H9 (cell line): ENCODE results near the gene DHRS7B. TPM values are rescaled to one million over a fixed set of nuclear protein-coding genes. Genes with fewer than 3 reads are reported as not detected.

Experiments
- DNase-seq: peaks from one replicate; pipeline ENCODE4 v3.0.0-alpha.2; 2017
- H2AFZ ChIP-seq: one replicate; pipeline ENCODE4 v1.6.1; 2013; ENCODE audit warnings: mild to moderate bottlenecking, low read length, control low read depth, moderate library complexity
- H2AK5ac ChIP-seq: 2 replicates; pipeline ENCODE4 v1.6.1; 2013; ENCODE audit warnings: low read length, control low read depth, mixed read lengths; ENCODE audit not compliant: insufficient read length
- H2BK120ac ChIP-seq: one replicate; pipeline ENCODE4 v1.6.1; 2013; ENCODE audit warnings: low read depth, mild to moderate bottlenecking, low read length, control low read depth, inconsistent platforms; ENCODE audit not compliant: poor library complexity, severe bottlenecking
- H2BK12ac ChIP-seq: 2 replicates; pipeline ENCODE4 v1.6.1; 2013; ENCODE audit warnings: low read length, control low read depth, mixed read lengths, low read depth; ENCODE audit not compliant: insufficient read length
- H2BK15ac ChIP-seq: 2 replicates; pipeline ENCODE4 v1.6.1; 2013; ENCODE audit warnings: low read depth, low read length, control low read depth
- H2BK20ac ChIP-seq: one replicate; pipeline ENCODE4 v1.6.1; 2013; ENCODE audit warnings: low read depth, mild to moderate bottlenecking, low read length, control low read depth, inconsistent platforms; ENCODE audit not compliant: poor library complexity, severe bottlenecking
- H2BK5ac ChIP-seq: 2 replicates; pipeline ENCODE4 v1.6.1; 2013; ENCODE audit warnings: low read length, control low read depth, mixed read lengths; ENCODE audit not compliant: insufficient read length
- H3K14ac ChIP-seq: 2 replicates; pipeline ENCODE4 v1.6.1; 2013; ENCODE audit warnings: low read length, control low read depth; ENCODE audit not compliant: insufficient read depth
- H3K18ac ChIP-seq: 2 replicates; pipeline ENCODE4 v1.6.1; 2013; ENCODE audit warnings: low read depth, mild to moderate bottlenecking, mixed read lengths, low read length, control low read depth; ENCODE audit not compliant: insufficient read length
- H3K23ac ChIP-seq: 2 replicates; pipeline ENCODE4 v1.6.1; 2013; ENCODE audit warnings: low read length, control low read depth, mixed read lengths, low read depth; ENCODE audit not compliant: insufficient read length
- H3K23me2 ChIP-seq: 2 replicates; pipeline ENCODE4 v1.6.1; 2013; ENCODE audit warnings: low read depth, mild to moderate bottlenecking, mixed read lengths, low read length, control low read depth; ENCODE audit not compliant: insufficient read length, poor library complexity, severe bottlenecking
- H3K27ac ChIP-seq: 2 replicates; pipeline ENCODE4 v1.5.1; 2013; ENCODE audit warnings: low read length, control low read depth, mixed read lengths, low read depth; ENCODE audit not compliant: insufficient read length
- H3K27me3 ChIP-seq: 2 replicates; pipeline ENCODE4 v1.6.1; 2013; ENCODE audit warnings: low read length, control low read depth, inconsistent platforms; ENCODE audit not compliant: insufficient read depth
- H3K4ac ChIP-seq: 2 replicates; pipeline ENCODE4 v1.6.1; 2013; ENCODE audit warnings: low read depth, mild to moderate bottlenecking, control low read depth, inconsistent platforms, low read length, moderate library complexity
- H3K4me1 ChIP-seq: 2 replicates; pipeline ENCODE4 v1.6.1; 2013; ENCODE audit warnings: low read length, control low read depth, inconsistent platforms; ENCODE audit not compliant: insufficient read depth
- H3K4me2 ChIP-seq: 2 replicates; pipeline ENCODE4 v1.6.1; 2013; ENCODE audit warnings: low read length, control low read depth, mixed read lengths; ENCODE audit not compliant: insufficient read length, insufficient read depth
- H3K56ac ChIP-seq: 2 replicates; pipeline ENCODE4 v1.6.1; 2013; ENCODE audit warnings: low read depth, mild to moderate bottlenecking, mixed read lengths, low read length, control low read depth; ENCODE audit not compliant: insufficient read length
- H3K79me1 ChIP-seq: 2 replicates; pipeline ENCODE4 v1.6.1; 2013; ENCODE audit warnings: low read depth, mild to moderate bottlenecking, moderate library complexity, low read length, control low read depth, inconsistent platforms; ENCODE audit not compliant: insufficient read depth, poor library complexity, severe bottlenecking
- H3K79me2 ChIP-seq: 2 replicates; pipeline ENCODE4 v1.6.1; 2013; ENCODE audit warnings: low read length, control low read depth, inconsistent platforms; ENCODE audit not compliant: insufficient read depth
- H3K9ac ChIP-seq: 2 replicates; pipeline ENCODE4 v1.6.1; 2013; ENCODE audit warnings: low read length, control low read depth, mixed read lengths; ENCODE audit not compliant: insufficient read length; ENCODE audit errors: extremely low read depth
- H3K9me3 ChIP-seq: one replicate; pipeline ENCODE4 v1.6.1; 2013; ENCODE audit warnings: low read depth, low read length, inconsistent platforms; ENCODE audit not compliant: control insufficient read depth
- H3T11ph ChIP-seq: one replicate; pipeline ENCODE4 v1.6.1; 2013; ENCODE audit warnings: mild to moderate bottlenecking, low read length, control low read depth, inconsistent platforms
- H4K20me1 ChIP-seq: one replicate; pipeline ENCODE4 v1.6.1; 2013; ENCODE audit not compliant: control insufficient read depth, insufficient read length, insufficient read depth
- H4K5ac ChIP-seq: 2 replicates; pipeline ENCODE4 v1.6.1; 2013; ENCODE audit warnings: low read depth, mild to moderate bottlenecking, mixed read lengths, low read length, control low read depth; ENCODE audit not compliant: insufficient read length
- H4K8ac ChIP-seq: replicated peaks from 2 replicates; pipeline ENCODE4 v1.6.1; 2013; ENCODE audit warnings: low read length, control low read depth, mixed read lengths, low read depth; ENCODE audit not compliant: insufficient read length
- H4K91ac ChIP-seq: 2 replicates; pipeline ENCODE4 v1.6.1; 2013; ENCODE audit warnings: low read depth, mild to moderate bottlenecking, moderate library complexity, mixed read lengths, low read length, control low read depth; ENCODE audit not compliant: insufficient read length
- H3K27ac Mint-ChIP-seq, 3 experiments: 2 replicates in 2 of 3; 3 replicates in 1 of 3; pipeline ENCODE4 v1.8.0; 2020 to 2021; ENCODE audit warnings: mixed read lengths in 3 of 3, mild to moderate bottlenecking in 1 of 3, moderate library complexity in 1 of 3
- H3K27me3 Mint-ChIP-seq: 2 replicates; pipeline ENCODE4 v1.8.0; 2021; ENCODE audit warnings: low read depth, mild to moderate bottlenecking, moderate library complexity, mixed read lengths
- H3K36me3 Mint-ChIP-seq, 3 experiments: 2 replicates in 2 of 3; 3 replicates in 1 of 3; pipeline ENCODE4 v1.8.0; 2020 to 2021; ENCODE audit warnings: low read depth in 3 of 3, mixed read lengths in 3 of 3; ENCODE audit not compliant: insufficient read depth in 1 of 3
- H3K4me1 Mint-ChIP-seq, 2 experiments: 2 replicates each; pipeline ENCODE4 v1.8.0; 2020; ENCODE audit warnings: mixed read lengths in 2 of 2
- H3K4me3 Mint-ChIP-seq, 2 experiments: 2 replicates in 1 of 2; 3 replicates in 1 of 2; pipeline ENCODE4 v1.8.0; 2020 to 2021; ENCODE audit warnings: mild to moderate bottlenecking in 2 of 2, mixed read lengths in 2 of 2, moderate library complexity in 1 of 2
- H3K9me3 Mint-ChIP-seq, 2 experiments: 2 replicates in 1 of 2; 3 replicates in 1 of 2; pipeline ENCODE4 v1.8.0; 2020; ENCODE audit warnings: mild to moderate bottlenecking in 2 of 2, mixed read lengths in 2 of 2, moderate library complexity in 1 of 2
- whole genome bisulfite sequencing: extraction: QIAGEN DNeasy Blood & Tissue Kit; methylation state at CpG from one replicate; pipeline ENCODE4 v1.1.7; 2013; ENCODE audit warnings: missing lambda C conversion rate, low lambda C conversion rate, mixed read lengths; ENCODE audit not compliant: insufficient read length; ENCODE audit errors: extremely low coverage; 5-methylcytosine and 5-hydroxymethylcytosine counted together
- total RNA-seq: library from RNA; stranded (reverse); gene quantifications from 2 replicates; pipeline ENCODE4 v1.2.1, GENCODE V29; 2021
- TF ChIP-seq, protein P1 (sequence below): fragments of 200-600 bp; sonication (generic); conservative IDR thresholded peaks from 3 replicates; pipeline ENCODE4 v1.8.0; 2021; ENCODE audit warnings: antibody characterized with exemption, mild to moderate bottlenecking

Gene DHRS7B
- total RNA-seq, 1 experiment from 2014 or later, result 20.3 TPM

GRCh38 chr17:21146362-21147015 lies 19.7 kb downstream of the DHRS7B start:
- Histone ChIP-seq H3K27me3 (no peaks in the 10 kb centered on the region), H2AK5ac (no peak overlapping the region), H3K27ac (no peak overlapping the region), H2BK20ac (no peak overlapping the region), H3K18ac (no peak overlapping the region), H4K5ac (no peak overlapping the region), H3K79me1 (no peaks in the 10 kb centered on the region), H4K8ac (no peak overlapping the region), H2BK120ac (no peak overlapping the region), H3K79me2 (no peaks in the 10 kb centered on the region), H2BK5ac (no peak overlapping the region), H3K9me3 (peaks cover under 1% of the 10 kb centered on the region), H2BK15ac (no peak overlapping the region), H3K4ac (no peak overlapping the region), H2AFZ (no peak overlapping the region), H3K56ac (no peak overlapping the region), H3K4me1 (no peaks in the 10 kb centered on the region), H3K14ac (no peak overlapping the region), H3T11ph (no peak overlapping the region), H3K4me2 (no peak overlapping the region), H4K91ac (no peak overlapping the region), H4K20me1 (no peaks in the 10 kb centered on the region), H2BK12ac (no peak overlapping the region), H3K23ac (no peak overlapping the region), H3K9ac (no peak overlapping the region), H3K23me2 (no peaks in the 10 kb centered on the region)
- Mint-ChIP-seq H3K4me1 (peaks cover 10 to 16% of the 10 kb centered on the region in 2 experiments), H3K27me3 (no peaks in the 10 kb centered on the region; the same call in 1 of the 2 replicates), H3K36me3 (peaks cover 48 to 59% (median 52%) of the 10 kb centered on the region in 3 experiments), H3K27ac (no peak overlapping the region), H3K9me3 (peaks cover 44 to 65% of the 10 kb centered on the region in 2 experiments), H3K4me3 (no peak overlapping the region)
- TF ChIP-seq, protein P1, sequence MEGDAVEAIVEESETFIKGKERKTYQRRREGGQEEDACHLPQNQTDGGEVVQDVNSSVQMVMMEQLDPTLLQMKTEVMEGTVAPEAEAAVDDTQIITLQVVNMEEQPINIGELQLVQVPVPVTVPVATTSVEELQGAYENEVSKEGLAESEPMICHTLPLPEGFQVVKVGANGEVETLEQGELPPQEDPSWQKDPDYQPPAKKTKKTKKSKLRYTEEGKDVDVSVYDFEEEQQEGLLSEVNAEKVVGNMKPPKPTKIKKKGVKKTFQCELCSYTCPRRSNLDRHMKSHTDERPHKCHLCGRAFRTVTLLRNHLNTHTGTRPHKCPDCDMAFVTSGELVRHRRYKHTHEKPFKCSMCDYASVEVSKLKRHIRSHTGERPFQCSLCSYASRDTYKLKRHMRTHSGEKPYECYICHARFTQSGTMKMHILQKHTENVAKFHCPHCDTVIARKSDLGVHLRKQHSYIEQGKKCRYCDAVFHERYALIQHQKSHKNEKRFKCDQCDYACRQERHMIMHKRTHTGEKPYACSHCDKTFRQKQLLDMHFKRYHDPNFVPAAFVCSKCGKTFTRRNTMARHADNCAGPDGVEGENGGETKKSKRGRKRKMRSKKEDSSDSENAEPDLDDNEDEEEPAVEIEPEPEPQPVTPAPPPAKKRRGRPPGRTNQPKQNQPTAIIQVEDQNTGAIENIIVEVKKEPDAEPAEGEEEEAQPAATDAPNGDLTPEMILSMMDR, result no peak
- no CpG with 5 or more reads among the region's 3 CpGs for WGBS
- no peak for DNase-seq
